GM23248 (cell line): ENCODE results near the gene TMEM151A. TPM values are rescaled to one million over a fixed set of nuclear protein-coding genes. Genes with fewer than 3 reads are reported as not detected.

Source experiments
- DNase-seq: peaks from one replicate; pipeline ENCODE4 v3.0.0-alpha.2; 2015
- H2AFZ ChIP-seq: fragments of 200-600 bp; sonication (generic); 2 replicates; pipeline ENCODE4 v1.6.1; 2016; ENCODE audit warnings: antibody characterized with exemption
- H3F3A ChIP-seq: fragments of 200-600 bp; sonication (generic); 2 replicates; pipeline ENCODE4 v1.6.1; 2016; ENCODE audit warnings: mild to moderate bottlenecking, antibody characterized with exemption, mixed run types; ENCODE audit not compliant: insufficient read depth
- H3K27ac ChIP-seq: fragments of 200-600 bp; sonication (generic); 2 replicates; pipeline ENCODE4 v1.5.1; 2016; ENCODE audit warnings: mild to moderate bottlenecking
- H3K27me3 ChIP-seq: fragments of 200-600 bp; sonication (generic); replicated peaks from 2 replicates; pipeline ENCODE4 v1.6.1; 2016; ENCODE audit warnings: mild to moderate bottlenecking; ENCODE audit not compliant: insufficient read depth
- H3K36me3 ChIP-seq: fragments of 200-600 bp; sonication (generic); 2 replicates; pipeline ENCODE4 v1.6.1; 2016; ENCODE audit warnings: low read depth, mild to moderate bottlenecking
- H3K4me1 ChIP-seq: fragments of 200-600 bp; sonication (generic); 2 replicates; pipeline ENCODE4 v1.6.1; 2016; ENCODE audit warnings: mild to moderate bottlenecking; ENCODE audit not compliant: insufficient read depth
- H3K4me2 ChIP-seq: fragments of 200-600 bp; sonication (generic); one replicate; pipeline ENCODE4 v1.6.1; 2016; ENCODE audit warnings: mild to moderate bottlenecking; ENCODE audit not compliant: unreplicated experiment
- H3K4me3 ChIP-seq: fragments of 200-600 bp; sonication (generic); 2 replicates; pipeline ENCODE4 v1.5.1; 2016; ENCODE audit warnings: mild to moderate bottlenecking
- H3K79me2 ChIP-seq: fragments of 200-600 bp; sonication (generic); 2 replicates; pipeline ENCODE4 v1.6.1; 2016; ENCODE audit warnings: mild to moderate bottlenecking; ENCODE audit not compliant: insufficient read depth
- H3K9ac ChIP-seq: fragments of 200-600 bp; sonication (generic); 2 replicates; pipeline ENCODE4 v1.6.1; 2016; ENCODE audit warnings: mild to moderate bottlenecking
- H3K9me2 ChIP-seq: fragments of 200-600 bp; sonication (generic); 2 replicates; pipeline ENCODE4 v1.6.1; 2016; ENCODE audit warnings: mixed run types, mild to moderate bottlenecking, moderate library complexity; ENCODE audit not compliant: insufficient read depth
- H3K9me3 ChIP-seq: fragments of 200-600 bp; sonication (generic); one replicate; pipeline ENCODE4 v1.6.1; 2017; ENCODE audit warnings: low read depth
- H4K20me1 ChIP-seq: fragments of 200-600 bp; sonication (generic); 2 replicates; pipeline ENCODE4 v1.6.0; 2016; ENCODE audit not compliant: insufficient read depth
- EZH2 ChIP-seq: fragments of 200-600 bp; sonication (generic); IDR thresholded peaks from 2 replicates; pipeline ENCODE4 v1.6.1; 2018; ENCODE audit warnings: antibody characterized with exemption, mild to moderate bottlenecking; ENCODE audit not compliant: insufficient read depth, poor library complexity, severe bottlenecking
- EZH2phosphoT487 ChIP-seq: fragments of 200-600 bp; sonication (generic); IDR thresholded peaks from 2 replicates; pipeline ENCODE4 v1.6.1; 2018; ENCODE audit warnings: antibody characterized with exemption, moderate library complexity, mild to moderate bottlenecking, low read depth; ENCODE audit not compliant: insufficient read depth
- WGBS, 2 experiments: methylation state at CpG; one replicate each; pipeline ENCODE4 v1.1.6; 2015 to 2017; ENCODE audit warnings: low lambda C conversion rate in 2 of 2, low coverage in 1 of 2; ENCODE audit errors: missing lambda C conversion rate in 2 of 2; 5-methylcytosine and 5-hydroxymethylcytosine counted together
- in situ Hi-C: fragments of 300-500 bp; cut with MboI; formaldehyde crosslinking; loops from 2 replicates; pipeline ENCODE4 v1.15.0; 2020
- polyA plus RNA-seq: library from polyadenylated mRNA; unstranded; fragments of >200 nt; fragmentation: Nextera tagmentation; extraction: Ambion mirVana; gene quantifications from 2 replicates; pipeline ENCODE4 v1.2.1, GENCODE V29; 2016
- total RNA-seq: library from RNA; depleted of rRNA; stranded (reverse); fragments of >200 nt; shearing (Covaris generic); gene quantifications from 2 replicates; pipeline ENCODE4 v1.2.3, GENCODE V29; 2014

The TMEM151A gene
- total and polyA plus RNA-seq, 2 experiments from 2014 or later: 0.19 to 0.54 TPM

DNA sequence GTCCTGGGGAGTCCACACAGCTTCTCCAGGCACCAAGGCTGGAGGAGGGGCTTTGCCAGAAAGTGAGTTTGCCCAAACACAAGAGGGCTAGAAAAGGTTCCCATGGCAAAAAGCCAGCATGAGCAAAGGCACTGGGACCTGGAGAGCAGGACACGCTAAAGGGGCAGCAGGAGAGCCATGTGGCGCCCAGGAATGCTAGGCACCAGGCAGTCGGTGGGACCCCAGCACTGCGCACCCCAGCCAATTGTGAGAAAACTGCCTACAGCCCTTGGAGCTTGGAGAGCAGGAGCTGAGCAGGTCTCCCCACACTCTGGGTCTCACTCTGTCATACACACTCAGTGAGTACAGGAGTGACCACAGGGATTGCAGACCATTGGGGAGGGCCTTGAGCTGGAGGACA is 28.5 kb upstream of the TMEM151A start:
- Histone ChIP-seq H3K4me3 (no peak overlapping the region), H2AFZ (no peak overlapping the region), H3K9me3 (no peaks in the 10 kb centered on the region), H3K27me3 (no peaks in the 10 kb centered on the region), H3K9ac (no peak overlapping the region), H4K20me1 (no peaks in the 10 kb centered on the region), H3K9me2 (no peaks in the 10 kb centered on the region), H3K4me2 (no peak overlapping the region), H3K36me3 (peaks cover 10% of the 10 kb centered on the region; the same call in 1 of the 2 replicates), H3K79me2 (peaks cover 15% of the 10 kb centered on the region), H3K4me1 (no peaks in the 10 kb centered on the region), H3F3A (no peaks in the 10 kb centered on the region), H3K27ac (no peak overlapping the region)
- in situ Hi-C loops: no loop called here
- DNase-seq: no peak
- TF ChIP-seq EZH2phosphoT487 (no peak), EZH2 (no peak)
- WGBS, 2 experiments: 85 to 98% methylated on average over 4 of the region's 4 CpGs

DNA sequence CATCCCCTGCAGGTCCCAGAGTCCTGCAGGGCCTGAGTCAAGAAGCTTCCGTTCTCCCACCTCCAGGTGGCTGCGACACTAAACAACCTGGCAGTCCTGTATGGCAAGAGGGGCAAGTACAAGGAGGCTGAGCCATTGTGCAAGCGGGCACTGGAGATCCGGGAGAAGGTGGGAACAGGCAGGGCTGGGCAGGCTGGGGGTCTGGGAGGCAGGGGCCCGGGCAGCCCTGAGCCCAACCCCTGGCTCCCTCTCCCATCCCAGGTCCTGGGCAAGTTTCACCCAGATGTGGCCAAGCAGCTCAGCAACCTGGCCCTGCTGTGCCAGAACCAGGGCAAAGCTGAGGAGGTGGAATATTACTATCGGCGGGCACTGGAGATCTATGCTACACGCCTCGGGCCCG is 27.9 kb upstream of the TMEM151A start:
- in situ Hi-C loops: no loop called here
- no peak overlapping the region for H3K9ac ChIP-seq
- peaks cover 10% of the 10 kb centered on the region; the same call in 1 of the 2 replicates for H3K36me3 ChIP-seq
- no peak overlapping the region for H3K4me3 ChIP-seq
- no peaks in the 10 kb centered on the region for H3K9me3 ChIP-seq
- TF ChIP-seq EZH2: no peak
- no peak for TF ChIP-seq EZH2phosphoT487
- no peaks in the 10 kb centered on the region for H3F3A ChIP-seq
- H3K4me1 ChIP-seq: no peaks in the 10 kb centered on the region
- H3K9me2 ChIP-seq: no peaks in the 10 kb centered on the region
- H3K4me2 ChIP-seq: no peak overlapping the region
- H3K79me2 ChIP-seq: peaks cover 12% of the 10 kb centered on the region
- no peak for DNase-seq
- H4K20me1 ChIP-seq: no peaks in the 10 kb centered on the region
- no peak overlapping the region for H2AFZ ChIP-seq
- WGBS, 2 experiments: 90 to 94% methylated on average over 10 of the region's 10 CpGs
- no peak overlapping the region for H3K27ac ChIP-seq
- H3K27me3 ChIP-seq: no peaks in the 10 kb centered on the region

- no peaks in the 10 kb centered on the region for H3F3A ChIP-seq
- H3K4me3 ChIP-seq: no peak overlapping the region
- TF ChIP-seq EZH2phosphoT487: no peak
- TF ChIP-seq EZH2: no peak
- H3K79me2 ChIP-seq: peaks cover 12% of the 10 kb centered on the region
- peaks cover 5% of the 10 kb centered on the region; the same call in 1 of the 2 replicates for H3K36me3 ChIP-seq
- no peak for DNase-seq
- no peak overlapping the region for H2AFZ ChIP-seq
- H4K20me1 ChIP-seq: no peaks in the 10 kb centered on the region
- H3K9ac ChIP-seq: no peak overlapping the region
- H3K4me1 ChIP-seq: 0 out of 2 replicates have a peak, but pooled peaks cover under 1% of the 10 kb centered on the region
- H3K4me2 ChIP-seq: no peak overlapping the region
- no peaks in the 10 kb centered on the region for H3K27me3 ChIP-seq
- no peaks in the 10 kb centered on the region for H3K9me3 ChIP-seq
- in situ Hi-C loops: no loop called here
- H3K9me2 ChIP-seq: no peaks in the 10 kb centered on the region
- no peak overlapping the region for H3K27ac ChIP-seq
- WGBS, 2 experiments: 78 to 80% methylated on average over 8 of the region's 8 CpGs
These were observed 27.3 kb upstream of the TMEM151A start for GRCh38 chr11:66264383-66264782.

GRCh38 chr11:66264914-66265313 is 26.8 kb upstream of the TMEM151A start:
- H3K36me3 ChIP-seq: 0 out of 2 replicates have a peak, but pooled peaks cover 3% of the 10 kb centered on the region
- peaks cover 13% of the 10 kb centered on the region for H3K79me2 ChIP-seq
- in situ Hi-C loops: no loop called here
- no peak for TF ChIP-seq EZH2phosphoT487
- TF ChIP-seq EZH2: no peak
- no peak overlapping the region for H3K4me3 ChIP-seq
- no peak overlapping the region for H3K4me2 ChIP-seq
- no peak overlapping the region for H3K27ac ChIP-seq
- WGBS, 2 experiments: 66 to 76% methylated on average over 11 of the region's 12 CpGs
- H3K27me3 ChIP-seq: no peaks in the 10 kb centered on the region
- H2AFZ ChIP-seq: no peak overlapping the region
- no peak overlapping the region for H3K9ac ChIP-seq
- no peaks in the 10 kb centered on the region for H4K20me1 ChIP-seq
- peak; percentile 25 for DNase-seq
- 0 out of 2 replicates have a peak, but pooled peaks cover 5% of the 10 kb centered on the region for H3K4me1 ChIP-seq
- H3K9me3 ChIP-seq: no peaks in the 10 kb centered on the region
- no peaks in the 10 kb centered on the region for H3F3A ChIP-seq
- no peaks in the 10 kb centered on the region for H3K9me2 ChIP-seq
